Kidney epithelial cell (primary cell): ENCODE measurements around the gene CD3G. TPM values are rescaled to one million over a fixed set of nuclear protein-coding genes. Genes with fewer than 3 reads are reported as not detected.

ENCODE experiments used
- DNase-seq: peaks from one replicate; pipeline ENCODE4 v3.0.0-alpha.2; 2010; ENCODE audit warnings: low read depth
- H3K27me3 ChIP-seq: 2 replicates; pipeline ENCODE4 v1.6.0; 2011; ENCODE audit warnings: low read length; ENCODE audit not compliant: control insufficient read depth, insufficient read depth
- H3K36me3 ChIP-seq: 2 replicates; pipeline ENCODE4 v1.5.1; 2011; ENCODE audit warnings: low read length; ENCODE audit not compliant: control insufficient read depth, insufficient read depth
- H3K4me3 ChIP-seq: 2 replicates; pipeline ENCODE4 v1.5.1; 2011; ENCODE audit warnings: low read depth, mild to moderate bottlenecking, control low read depth, low read length
- total RNA-seq: library from RNA; depleted of rRNA; stranded (reverse); fragments of >200 nt; gene quantifications from 2 replicates; pipeline ENCODE4 v1.2.3, GENCODE V29; 2015
- TF ChIP-seq, protein P1 (sequence below): IDR thresholded peaks from 2 replicates; pipeline ENCODE4 v1.5.1; 2011; ENCODE audit warnings: mild to moderate bottlenecking, moderate library complexity, low read length, control low read depth, inconsistent platforms; ENCODE audit not compliant: insufficient read depth, poor library complexity, severe bottlenecking

The CD3G gene
- total RNA-seq, 1 donor from 2014 or later, result not detected

DNA sequence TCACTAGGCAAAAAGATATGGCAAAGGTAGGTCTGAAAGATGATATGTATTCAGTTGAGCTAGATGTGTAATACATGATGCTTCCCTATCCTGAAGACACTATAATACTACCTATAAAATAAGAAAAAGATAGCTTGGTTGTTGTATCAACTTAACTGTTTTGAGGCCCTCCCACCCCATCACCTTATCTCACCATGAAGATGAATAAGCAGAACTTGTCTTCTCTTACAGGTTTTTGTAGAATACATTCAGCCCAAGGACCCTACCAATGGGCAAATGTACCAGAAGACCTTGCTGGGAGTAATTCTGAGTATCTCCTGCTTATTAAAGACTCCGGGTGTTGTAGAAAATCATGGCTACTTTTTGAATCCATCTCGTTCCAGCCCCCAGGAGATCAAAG, 29.1 kb downstream of the CD3G start:
- peaks cover 1% of the 10 kb centered on the region for H3K36me3 ChIP-seq
- no peak for DNase-seq
- no peaks in the 10 kb centered on the region for H3K27me3 ChIP-seq
- TF ChIP-seq, protein P1, sequence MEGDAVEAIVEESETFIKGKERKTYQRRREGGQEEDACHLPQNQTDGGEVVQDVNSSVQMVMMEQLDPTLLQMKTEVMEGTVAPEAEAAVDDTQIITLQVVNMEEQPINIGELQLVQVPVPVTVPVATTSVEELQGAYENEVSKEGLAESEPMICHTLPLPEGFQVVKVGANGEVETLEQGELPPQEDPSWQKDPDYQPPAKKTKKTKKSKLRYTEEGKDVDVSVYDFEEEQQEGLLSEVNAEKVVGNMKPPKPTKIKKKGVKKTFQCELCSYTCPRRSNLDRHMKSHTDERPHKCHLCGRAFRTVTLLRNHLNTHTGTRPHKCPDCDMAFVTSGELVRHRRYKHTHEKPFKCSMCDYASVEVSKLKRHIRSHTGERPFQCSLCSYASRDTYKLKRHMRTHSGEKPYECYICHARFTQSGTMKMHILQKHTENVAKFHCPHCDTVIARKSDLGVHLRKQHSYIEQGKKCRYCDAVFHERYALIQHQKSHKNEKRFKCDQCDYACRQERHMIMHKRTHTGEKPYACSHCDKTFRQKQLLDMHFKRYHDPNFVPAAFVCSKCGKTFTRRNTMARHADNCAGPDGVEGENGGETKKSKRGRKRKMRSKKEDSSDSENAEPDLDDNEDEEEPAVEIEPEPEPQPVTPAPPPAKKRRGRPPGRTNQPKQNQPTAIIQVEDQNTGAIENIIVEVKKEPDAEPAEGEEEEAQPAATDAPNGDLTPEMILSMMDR, result no peak
- H3K4me3 ChIP-seq, result no peak overlapping the region

DNA sequence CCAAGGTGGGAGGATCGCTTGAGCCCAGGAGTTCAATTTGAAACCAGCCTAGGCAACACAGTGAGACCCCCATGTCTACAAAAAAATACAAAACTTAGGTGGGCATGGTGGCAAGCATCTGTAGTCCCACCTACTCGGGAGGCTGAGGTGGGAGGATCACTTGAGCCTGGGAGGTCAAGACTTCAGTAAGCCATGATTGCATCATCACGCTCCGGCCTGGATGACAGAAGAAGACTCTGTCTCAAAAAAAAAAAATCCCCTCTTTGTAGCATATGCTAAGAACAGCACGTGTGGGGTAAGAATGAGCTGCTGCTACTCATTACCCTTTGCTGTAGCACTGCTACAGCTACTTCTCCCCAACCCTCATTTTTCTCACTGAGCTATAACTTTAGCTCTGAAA, 29.7 kb downstream of the CD3G start:
- Histone ChIP-seq H3K36me3 (peaks cover 1% of the 10 kb centered on the region), H3K27me3 (no peaks in the 10 kb centered on the region), H3K4me3 (no peak overlapping the region)
- TF ChIP-seq, protein P1, result no peak
- no peak for DNase-seq

DNA sequence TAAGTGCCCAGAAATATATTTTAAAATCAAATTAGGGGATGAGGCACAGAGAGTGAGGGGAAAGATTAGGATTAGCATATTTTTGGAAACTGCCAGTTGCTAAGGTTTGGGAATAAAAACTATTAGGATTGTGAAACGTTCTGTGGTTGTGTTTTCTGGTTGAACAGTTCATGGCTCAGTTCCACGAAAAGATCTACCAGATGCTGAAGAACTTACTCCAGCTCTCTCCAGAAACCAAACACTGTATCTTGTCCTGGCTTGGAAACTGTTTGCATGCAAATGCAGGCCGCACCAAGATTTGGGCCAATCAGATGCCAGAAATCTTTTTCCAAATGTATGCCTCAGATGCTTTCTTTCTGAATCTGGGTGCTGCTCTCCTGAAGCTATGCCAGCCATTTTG, 30.6 kb downstream of the CD3G start:
- peaks cover 1% of the 10 kb centered on the region for H3K36me3 ChIP-seq
- TF ChIP-seq, protein P1, result no peak
- no peak overlapping the region for H3K4me3 ChIP-seq
- no peaks in the 10 kb centered on the region for H3K27me3 ChIP-seq
- DNase-seq, result no peak

DNA sequence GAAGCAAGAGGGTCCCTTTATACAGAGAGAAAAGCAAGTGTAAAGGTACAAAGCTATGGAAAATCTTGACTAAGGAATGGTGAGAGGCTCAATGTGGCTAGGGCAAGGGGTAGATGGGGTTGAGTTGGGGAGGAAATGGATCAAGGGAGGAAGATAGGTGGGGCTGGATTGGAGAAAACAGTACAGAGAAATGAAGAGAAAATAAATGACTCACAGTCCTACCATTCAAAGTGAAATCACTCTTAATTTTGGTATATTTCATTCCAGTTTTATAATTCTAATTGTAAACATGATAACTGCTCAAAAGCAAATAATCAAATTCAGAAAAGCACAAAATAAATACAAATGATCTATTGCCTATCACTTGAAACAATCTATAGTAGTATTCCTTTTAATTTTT, 31.8 kb downstream of the CD3G start:
- no peak overlapping the region for H3K4me3 ChIP-seq
- no peak for DNase-seq
- H3K27me3 ChIP-seq, result no peaks in the 10 kb centered on the region
- H3K36me3 ChIP-seq, result peaks cover 1% of the 10 kb centered on the region
- TF ChIP-seq, protein P1, result no peak

DNA sequence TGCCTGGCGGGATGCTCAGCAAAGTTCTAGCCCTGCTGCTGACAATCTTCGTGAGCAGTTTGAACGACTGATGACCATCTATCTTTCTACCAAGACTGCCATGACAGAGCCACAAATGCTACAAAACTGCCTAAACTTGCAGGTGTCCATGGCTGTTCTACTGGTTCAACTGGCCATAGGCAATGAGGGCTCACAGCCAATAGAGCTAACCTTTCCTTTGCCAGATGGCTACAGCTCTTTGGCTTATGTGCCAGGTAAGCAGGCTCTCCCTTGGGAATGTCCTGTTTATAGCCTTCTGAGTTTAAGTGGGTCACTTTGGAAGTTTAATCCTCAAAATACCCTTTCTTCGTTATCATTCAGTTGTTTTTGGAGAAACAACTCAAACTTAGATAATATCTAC, 35.4 kb downstream of the CD3G start:
- Histone ChIP-seq H3K27me3 (no peaks in the 10 kb centered on the region), H3K4me3 (no peak overlapping the region), H3K36me3 (no peaks in the 10 kb centered on the region)
- no peak for DNase-seq
- TF ChIP-seq, protein P1, result no peak

DNA sequence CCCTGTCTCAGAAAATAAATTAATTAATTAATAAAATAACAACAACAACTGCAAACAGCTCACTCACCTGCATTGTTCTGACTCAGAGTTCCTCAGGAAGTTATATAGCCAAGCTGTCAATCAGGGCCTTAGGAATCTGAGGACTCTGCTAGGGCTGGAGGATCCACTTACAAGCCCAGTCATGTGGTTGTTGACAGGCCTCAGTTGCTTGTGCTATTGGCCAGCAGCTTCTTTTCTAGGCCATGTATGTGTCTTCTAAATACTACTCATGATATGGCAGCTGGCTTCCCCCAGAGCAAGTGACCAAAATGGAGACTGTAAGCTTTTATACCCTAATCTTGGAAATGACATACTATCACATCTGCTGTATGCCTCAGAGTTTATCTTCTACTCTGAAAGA, 36.4 kb downstream of the CD3G start:
- no peaks in the 10 kb centered on the region for H3K27me3 ChIP-seq
- TF ChIP-seq, protein P1, result no peak
- H3K4me3 ChIP-seq, result no peak overlapping the region
- no peak for DNase-seq
- H3K36me3 ChIP-seq, result no peaks in the 10 kb centered on the region
